Measurements from ENCODE around the gene EXOC6. TPM values are rescaled to one million over a fixed set of nuclear protein-coding genes. Genes with fewer than 3 reads are reported as not detected.

Gene EXOC6
- total and polyA plus RNA-seq, 10 of the 15 experiments (the other 5 are each of a cell fraction or from before 2014, with no cell fraction given), result 7.6 to 53.8 (median 13.3) TPM

- DNase-seq (ENCODE audit: low read depth, low spot score) (no peak), ATAC-seq (no peak), FAIRE-seq (no peak)
- ChIA-PET RAD21 (ENCODE audit: unreplicated experiment) (no interaction called here), SMC1A (ENCODE audit: uncharacterized antibody, unreplicated experiment) (no interaction called here), CTCF (interaction anchor here (4.6 kb wide), 1 partner anchor 11 kb away, joined by 39 read pairs; no protein-coding TSS in a partner anchor), POLR2A (no interaction called here)
- no peaks in the 10 kb centered on the region for H3K27me3 ChIP-seq (replicated peaks in 1 of 2; ENCODE audit: control insufficient read depth in 2 of 2, insufficient read depth in 2 of 2, low read length in 1 of 2)
- in situ Hi-C loops (cut with MboI), result no loop called here
- intact Hi-C loops (cut with micrococcal nuclease; ENCODE audit: unreplicated experiment), result no loop called here
- H3K27ac ChIP-seq (ENCODE audit: control insufficient read depth, insufficient read depth), result no peak overlapping the region
- no peak overlapping the region for H3K4me3 ChIP-seq
- WGBS (ENCODE audit: insufficient coverage, insufficient replicate concordance, low lambda C conversion rate, missing lambda C conversion rate), result 98% methylated on average over 10 of the region's 10 CpGs
- no peak for TF ChIP-seq EGR1 (IDR thresholded peaks at IDR 0.05; ENCODE audit: borderline replicate concordance in 1 of 2, low read depth in 2 of 2, low read length in 2 of 2)
- TF ChIP-seq ETV6 (conservative IDR thresholded peaks at IDR 0.05 in 1 of 2, IDR thresholded peaks at IDR 0.05 in 1 of 2; ENCODE audit: borderline replicate concordance in 1 of 2, low read depth in 1 of 2), result no peak
- TF ChIP-seq CREM (IDR thresholded peaks at IDR 0.05; ENCODE audit: low read depth), result no peak
- no peak for TF ChIP-seq YBX1 (IDR thresholded peaks at IDR 0.05)
- no peak for TF ChIP-seq MEF2A (IDR thresholded peaks at IDR 0.05; ENCODE audit: insufficient read depth, low read depth, low read length)
- TF ChIP-seq CREB1 (IDR thresholded peaks at IDR 0.05; ENCODE audit: low read depth), result no peak
- no peak for TF ChIP-seq POU2F2 (IDR thresholded peaks at IDR 0.05; ENCODE audit: borderline replicate concordance, low read depth, low read length)
- no peaks in the 10 kb centered on the region for H3K79me2 ChIP-seq (ENCODE audit: control insufficient read depth, insufficient read depth, low read length)
- H3K4me2 ChIP-seq (ENCODE audit: control insufficient read depth, insufficient read depth), result no peak overlapping the region
- no peaks in the 10 kb centered on the region for H3K36me3 ChIP-seq (ENCODE audit: control insufficient read depth in 2 of 2, insufficient read depth in 2 of 2, low read length in 1 of 2)
- no peaks in the 10 kb centered on the region for H3K9me3 ChIP-seq (replicated peaks; ENCODE audit: control insufficient read depth, insufficient read depth, low read length)
- H3K4me1 ChIP-seq (ENCODE audit: control insufficient read depth, insufficient read depth, low read length), result no peaks in the 10 kb centered on the region
- no TSS peak for BruUV-seq (replicated peaks)
- H4K20me1 ChIP-seq (ENCODE audit: control insufficient read depth, insufficient read depth), result no peaks in the 10 kb centered on the region
- H2AFZ ChIP-seq (ENCODE audit: control insufficient read depth, low read depth, low read length), result no peak overlapping the region
- no peak overlapping the region for H3K9ac ChIP-seq (ENCODE audit: control insufficient read depth, insufficient read depth, low read length)
These were observed 16.2 kb upstream of the EXOC6 start for GRCh38 chr10:92832121-92832520.
